ENCODE results near the gene CDKN1C.

DNA sequence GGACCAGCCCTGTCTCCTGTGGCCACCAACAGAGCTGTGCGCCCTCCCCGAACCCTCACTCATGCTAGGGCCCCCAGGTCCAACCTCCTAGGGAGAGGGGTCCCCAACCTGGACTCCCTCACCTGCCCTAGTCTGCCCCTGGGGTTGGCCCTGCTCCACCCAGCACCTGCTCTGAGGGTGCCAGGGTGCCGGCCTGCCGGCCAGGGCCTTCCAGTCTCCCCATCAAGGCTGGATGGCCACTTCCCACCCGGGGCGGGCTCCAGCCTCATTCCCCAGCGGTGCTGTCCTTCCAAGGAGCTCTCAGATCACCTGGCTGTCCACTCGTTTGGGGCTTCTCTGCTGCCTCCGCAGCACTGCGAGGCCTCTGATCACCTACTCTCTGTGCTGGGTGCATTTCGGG, 39.1 kb downstream of the CDKN1C start:
- TF ChIP-seq, protein P1, sequence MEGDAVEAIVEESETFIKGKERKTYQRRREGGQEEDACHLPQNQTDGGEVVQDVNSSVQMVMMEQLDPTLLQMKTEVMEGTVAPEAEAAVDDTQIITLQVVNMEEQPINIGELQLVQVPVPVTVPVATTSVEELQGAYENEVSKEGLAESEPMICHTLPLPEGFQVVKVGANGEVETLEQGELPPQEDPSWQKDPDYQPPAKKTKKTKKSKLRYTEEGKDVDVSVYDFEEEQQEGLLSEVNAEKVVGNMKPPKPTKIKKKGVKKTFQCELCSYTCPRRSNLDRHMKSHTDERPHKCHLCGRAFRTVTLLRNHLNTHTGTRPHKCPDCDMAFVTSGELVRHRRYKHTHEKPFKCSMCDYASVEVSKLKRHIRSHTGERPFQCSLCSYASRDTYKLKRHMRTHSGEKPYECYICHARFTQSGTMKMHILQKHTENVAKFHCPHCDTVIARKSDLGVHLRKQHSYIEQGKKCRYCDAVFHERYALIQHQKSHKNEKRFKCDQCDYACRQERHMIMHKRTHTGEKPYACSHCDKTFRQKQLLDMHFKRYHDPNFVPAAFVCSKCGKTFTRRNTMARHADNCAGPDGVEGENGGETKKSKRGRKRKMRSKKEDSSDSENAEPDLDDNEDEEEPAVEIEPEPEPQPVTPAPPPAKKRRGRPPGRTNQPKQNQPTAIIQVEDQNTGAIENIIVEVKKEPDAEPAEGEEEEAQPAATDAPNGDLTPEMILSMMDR (conservative IDR thresholded peaks at IDR 0.05; ENCODE audit: low read depth, low read length), result no peak
- no peak for TF ChIP-seq EZH2phosphoT487 (IDR thresholded peaks at IDR 0.05; ENCODE audit: borderline replicate concordance, low read length)
